NCI-H2081 treated with DMSO at 0.1 percent for 48 hours (cell line): ENCODE data around the gene FGF4.

Experiments
- DNase-seq: peaks from one replicate; lab custom pipeline; 2025; lab: John Stamatoyannopoulos, UW

Gene FGF4

GRCh38 chr11:69775163-69775755 is at the start of gene FGF4:
Gene FGF4 (minus strand): TSS chr11:69775341. CDS start chr11:69775084, 257 bp downstream.
- no peak for DNase-seq

GRCh38 chr11:69823641-69824265 is 48.6 kb upstream of the FGF4 start:
- DNase-seq, result no peak

- DNase-seq, result no peak
Observed at GRCh38 chr11:69822676-69823494, 47.7 kb upstream of the FGF4 start.

GRCh38 chr11:69821511-69822040 is 46.4 kb upstream of the FGF4 start:
- no peak for DNase-seq

- DNase-seq, result no peak
Observed at GRCh38 chr11:69820441-69820840, 45.3 kb upstream of the FGF4 start.

- no peak for DNase-seq
Observed at GRCh38 chr11:69819541-69820070, 44.5 kb upstream of the FGF4 start.

DNA sequence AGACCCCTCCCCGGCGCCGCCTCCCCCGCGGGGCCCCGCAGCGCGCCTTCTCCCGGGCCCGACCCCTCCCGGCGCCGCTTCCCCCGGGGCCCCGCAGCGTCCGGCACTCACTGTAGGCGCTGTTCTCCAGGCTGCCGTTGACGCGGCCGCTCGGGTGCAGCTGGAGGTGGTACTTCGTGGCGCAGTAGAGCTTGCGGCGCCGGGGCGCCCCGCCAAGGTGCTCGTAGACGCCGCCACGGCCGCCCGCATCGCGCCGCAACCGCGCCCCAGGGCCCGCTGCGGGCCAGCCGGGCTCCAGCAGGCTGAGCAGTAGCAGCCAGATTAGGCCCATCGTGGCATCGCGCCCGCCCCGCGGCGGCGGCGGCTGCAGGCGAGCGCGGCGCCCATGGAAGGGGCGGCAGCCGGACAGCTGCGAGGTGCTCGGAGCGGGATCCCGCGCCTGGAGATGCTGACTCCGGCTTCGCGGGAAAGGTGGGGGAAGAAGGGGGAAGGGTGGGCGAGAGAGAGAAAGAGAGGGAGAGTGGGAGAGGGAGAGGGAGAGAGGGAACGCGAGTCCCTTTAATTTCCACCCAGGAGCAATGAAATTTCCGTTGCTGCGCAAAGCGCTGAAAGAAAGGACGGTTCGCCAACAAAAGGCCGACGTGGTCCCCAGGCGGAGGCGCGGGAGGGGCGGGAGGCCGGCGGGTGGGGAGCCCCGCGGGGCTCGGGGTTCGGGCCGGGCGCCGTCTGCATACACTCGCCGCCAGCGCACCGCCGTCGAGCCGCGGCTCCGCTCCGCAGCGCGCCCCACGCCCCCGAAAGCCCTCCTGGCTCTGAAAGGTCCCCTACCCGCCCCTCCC is 43.7 kb upstream of the FGF4 start, which contains the start of gene FGF3:
FGF3 (minus strand) TSS at position 814 of the 839 bp plus-strand sequence; CDS start at position 331, 483 bp downstream.
- no peak for DNase-seq

DNA sequence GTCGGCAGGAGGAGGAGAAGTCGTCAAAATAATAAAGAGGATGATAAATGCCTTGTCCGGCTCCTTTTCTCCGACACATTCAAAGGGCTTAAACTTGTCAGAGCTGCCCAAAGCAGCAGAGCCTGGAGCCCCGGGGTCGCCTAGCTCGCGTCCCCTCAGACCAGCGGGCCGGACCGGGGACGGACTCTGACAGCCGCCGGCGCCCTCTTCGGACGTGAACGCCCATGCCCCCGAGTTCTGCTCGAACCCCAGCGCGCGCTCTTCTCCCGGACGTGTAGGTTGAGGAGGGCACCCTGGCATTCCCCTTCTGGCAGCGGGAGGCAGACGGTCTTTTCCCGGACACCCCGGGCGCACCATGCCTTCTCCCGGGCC is 43.1 kb upstream of the FGF4 start:
- no peak for DNase-seq

DNA sequence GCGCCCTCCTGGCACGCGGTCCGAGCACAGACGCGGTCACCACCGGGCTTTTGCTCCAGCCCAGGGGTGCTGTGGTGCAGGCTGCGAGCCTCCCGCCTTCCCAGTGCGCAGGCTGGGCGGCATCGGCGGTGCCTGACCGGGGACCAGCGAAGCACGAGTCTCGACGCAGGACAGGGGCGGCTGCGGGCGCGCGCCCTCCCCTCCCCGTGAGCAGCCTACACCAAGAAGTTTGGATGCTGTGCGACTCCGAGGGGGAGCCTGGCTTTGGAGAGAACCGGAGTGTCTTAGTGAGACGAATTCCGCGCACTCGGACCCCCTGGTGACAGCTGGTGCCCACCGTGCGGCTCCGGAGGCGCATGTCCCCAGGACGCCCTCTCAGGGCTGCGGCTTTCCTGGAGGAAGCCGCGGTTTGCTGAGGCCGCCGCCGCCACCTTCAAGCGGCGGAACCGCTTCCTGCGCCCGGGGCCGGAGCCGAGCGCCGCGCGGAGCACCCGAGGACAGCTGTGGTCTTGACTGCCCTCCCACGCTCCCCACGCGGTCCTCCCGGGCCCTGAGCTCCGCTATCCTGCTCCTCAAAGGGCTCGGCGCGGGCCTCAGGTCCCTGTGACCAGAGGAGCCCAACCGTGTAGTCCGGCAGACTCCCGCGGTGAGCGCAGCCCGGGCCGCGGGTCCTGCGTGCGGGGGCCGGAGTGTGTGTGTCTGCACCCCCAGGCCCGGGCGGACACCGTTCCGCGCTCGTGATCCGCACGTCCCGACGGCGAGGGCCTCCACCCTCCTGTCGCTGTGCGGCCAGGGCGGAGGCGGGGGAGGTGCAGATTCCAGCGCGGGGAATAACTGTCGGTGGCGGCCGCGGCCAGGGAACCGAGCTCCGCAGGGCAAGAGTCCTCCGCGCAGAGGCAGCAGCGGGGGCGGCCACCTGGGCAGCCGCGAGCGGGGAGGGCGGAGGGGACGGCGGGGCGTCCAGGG is 42.4 kb upstream of the FGF4 start:
- DNase-seq, result no peak

GRCh38 chr11:69816671-69817070 is 41.5 kb upstream of the FGF4 start:
- no peak for DNase-seq

GRCh38 chr11:69815973-69816372 is 40.8 kb upstream of the FGF4 start:
- DNase-seq, result no peak

- DNase-seq, result no peak
Observed at GRCh38 chr11:69814902-69815301, 39.8 kb upstream of the FGF4 start.

GRCh38 chr11:69814411-69814810 is 39.3 kb upstream of the FGF4 start:
- no peak for DNase-seq

GRCh38 chr11:69813839-69814238 is 38.7 kb upstream of the FGF4 start:
- no peak for DNase-seq

DNA sequence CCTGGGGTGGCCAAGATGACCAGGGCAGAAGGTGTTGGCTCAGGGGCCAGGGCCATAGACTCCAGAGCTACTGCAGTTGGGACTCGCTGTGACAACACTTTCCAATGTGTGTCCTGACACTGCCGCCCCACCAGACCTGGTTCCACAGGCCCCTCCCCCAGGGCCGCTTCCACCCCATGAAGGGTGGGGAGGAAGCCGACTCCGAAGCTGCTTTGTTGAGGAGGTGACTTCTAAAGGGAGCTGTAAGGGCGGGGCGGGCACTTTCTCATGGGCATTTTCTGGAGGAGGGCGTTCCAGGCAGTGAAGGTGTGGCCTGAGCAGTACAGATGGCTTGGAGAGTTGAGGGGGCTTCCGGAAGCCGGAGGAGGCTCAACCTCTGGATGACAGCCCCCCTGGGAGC is 37.8 kb upstream of the FGF4 start:
- DNase-seq, result no peak

DNA sequence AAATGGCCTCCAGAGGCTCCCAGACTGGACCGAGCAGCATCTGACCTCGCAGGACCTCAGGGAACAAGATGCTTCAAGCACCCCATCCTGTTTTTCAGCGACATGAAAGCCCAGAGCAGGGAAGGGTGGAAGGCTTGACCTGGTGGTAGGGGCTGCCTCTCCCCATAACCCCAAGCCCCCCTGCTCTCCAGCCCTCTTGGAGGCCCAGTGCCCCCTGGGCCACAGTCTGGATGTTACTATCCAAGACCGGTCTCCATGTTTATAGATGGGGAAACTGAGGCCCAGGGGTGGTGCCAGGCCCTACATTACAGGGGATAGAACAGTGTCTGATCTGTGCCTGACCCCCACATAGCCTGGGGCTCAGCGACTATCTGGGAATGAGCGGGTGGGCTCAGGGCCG is 37.1 kb upstream of the FGF4 start:
- DNase-seq, result no peak

GRCh38 chr11:69811431-69811830 is 36.3 kb upstream of the FGF4 start:
- no peak for DNase-seq

- DNase-seq, result no peak
Observed at GRCh38 chr11:69810289-69811118, 35.4 kb upstream of the FGF4 start.

DNA sequence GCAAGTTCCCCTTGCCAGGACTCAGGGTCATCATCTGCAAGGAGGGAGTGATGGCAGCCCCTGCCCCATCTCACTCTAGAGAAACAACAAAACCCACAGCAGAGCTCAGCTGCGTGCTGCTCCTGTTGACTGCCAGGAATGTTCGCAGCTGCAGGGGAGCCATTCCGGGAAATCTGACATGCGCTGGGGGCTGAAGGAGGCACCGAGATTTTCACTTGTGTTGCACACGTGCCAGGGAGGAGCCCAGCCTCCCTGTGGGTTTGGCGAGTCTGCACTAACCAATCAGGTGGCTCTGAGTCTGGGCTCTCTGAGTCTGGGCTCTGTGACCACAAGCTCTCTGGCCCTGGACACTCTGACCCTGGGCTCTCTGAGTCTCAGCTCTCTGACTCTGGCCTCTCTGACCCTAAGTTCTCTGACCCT is 33.5 kb upstream of the FGF4 start:
- DNase-seq, result no peak
